Panc1 (cell line): ENCODE measurements around the gene KTI12. TPM values are rescaled to one million over a fixed set of nuclear protein-coding genes. Genes with fewer than 3 reads are reported as not detected.

Source experiments
- ATAC-seq: fragments of 200-7000 bp; cut with Tn5 transposase; 2 replicates; pipeline ENCODE4 v1.9.1; 2020; ENCODE audit warnings: mild to moderate bottlenecking, moderate library complexity
- BruUV-seq: library from RNA; stranded (reverse); fragments of 400-500 nt; replicated peaks from 2 replicates; lab custom pipeline; 2021; lab: Mats Ljungman, UMichigan
- CTCF ChIA-PET: fragments of 300-600 bp; sonication (Branson Sonifier 250); formaldehyde crosslinking; loops from one replicate; lab custom pipeline; 2022; ENCODE audit warnings: antibody characterized with exemption; lab: Charles Lee
- POLR2A ChIA-PET: fragments of 300-600 bp; sonication (Branson Sonifier 250); formaldehyde crosslinking; loops from one replicate; lab custom pipeline; 2022; ENCODE audit warnings: antibody characterized with exemption; lab: Charles Lee
- DNase-seq: peaks from one replicate; pipeline ENCODE4 v3.0.0-alpha.2; 2010; ENCODE audit warnings: low read depth, low spot score
- H3K27ac ChIP-seq: 2 replicates; pipeline ENCODE4 v1.5.1; 2011; ENCODE audit warnings: mild to moderate bottlenecking, low read length, inconsistent platforms
- H3K27me3 ChIP-seq: fragments of 200-500 bp; sonication (Bioruptor generic); 2 replicates; pipeline ENCODE4 v1.6.0; 2014; ENCODE audit warnings: low read length, inconsistent platforms; ENCODE audit not compliant: control insufficient read depth, insufficient read depth
- H3K36me3 ChIP-seq: fragments of 200-500 bp; sonication (Bioruptor generic); 2 replicates; pipeline ENCODE4 v1.5.1; 2014; ENCODE audit warnings: inconsistent platforms, mild to moderate bottlenecking, low read length, moderate library complexity; ENCODE audit not compliant: control insufficient read depth, insufficient read depth
- H3K4me1 ChIP-seq: 2 replicates; pipeline ENCODE4 v1.5.1; 2011; ENCODE audit warnings: inconsistent platforms, mild to moderate bottlenecking, low read length, moderate library complexity; ENCODE audit not compliant: control insufficient read depth, insufficient read depth
- H3K4me3 ChIP-seq, 2 experiments: 2 replicates each; pipeline ENCODE4 v1.5.1; 2011 to 2012; ENCODE audit warnings: low read depth in 2 of 2, low read length in 2 of 2, mild to moderate bottlenecking in 2 of 2, inconsistent platforms in 1 of 2, moderate library complexity in 1 of 2
- H3K9me3 ChIP-seq: fragments of 200-500 bp; sonication (Bioruptor generic); 2 replicates; pipeline ENCODE4 v1.5.1; 2014; ENCODE audit warnings: low read depth, mild to moderate bottlenecking, inconsistent platforms, low read length, moderate library complexity; ENCODE audit not compliant: control insufficient read depth, insufficient read depth
- POLR2AphosphoS5 ChIP-seq: IDR thresholded peaks from 2 replicates; pipeline ENCODE4 v1.6.1; 2012; ENCODE audit warnings: mild to moderate bottlenecking, low read depth, low read length, moderate library complexity
- SIN3A ChIP-seq: IDR thresholded peaks from 2 replicates; pipeline ENCODE4 v1.6.1; 2012; ENCODE audit warnings: low read depth, mild to moderate bottlenecking, low read length, moderate library complexity, borderline replicate concordance; ENCODE audit not compliant: insufficient read depth
- TCF7L2 ChIP-seq: IDR thresholded peaks from 2 replicates; pipeline ENCODE4 v1.6.1; 2011; ENCODE audit warnings: mild to moderate bottlenecking, low read depth, low read length, inconsistent platforms
- in situ Hi-C: cut with HindIII; loops from 2 replicates; pipeline ENCODE4 v1.10.0; 2016; ENCODE audit warnings: low sequenced_read_pairs, low pct_unique_long_range_greater_than_20kb
- intact Hi-C: fragments of 100-400 bp; cut with micrococcal nuclease; formaldehyde crosslinking; loops from one replicate; pipeline ENCODE4 v1.10.0; 2022; ENCODE audit not compliant: unreplicated experiment
- total RNA-seq: library from RNA; stranded (reverse); gene quantifications from one replicate; pipeline ENCODE4 v1.2.1, GENCODE V29; 2021; ENCODE audit not compliant: unreplicated experiment
- TF ChIP-seq, protein P1 (sequence below), 2 experiments: IDR thresholded peaks; 2 replicates each; pipeline ENCODE4 v1.6.1; 2011 to 2012; ENCODE audit warnings: low read depth in 2 of 2, control low read depth in 1 of 2, low read length in 1 of 2, mild to moderate bottlenecking in 1 of 2, moderate library complexity in 1 of 2; ENCODE audit not compliant: insufficient read depth in 1 of 2
- TF ChIP-seq, protein P2 (sequence below): fragments of 450-650 bp; IDR thresholded peaks from 2 replicates; pipeline ENCODE4 v1.5.1; 2017; ENCODE audit warnings: mild to moderate bottlenecking

Gene KTI12
- total RNA-seq, 1 experiment from 2014 or later, result 13.1 TPM

DNA sequence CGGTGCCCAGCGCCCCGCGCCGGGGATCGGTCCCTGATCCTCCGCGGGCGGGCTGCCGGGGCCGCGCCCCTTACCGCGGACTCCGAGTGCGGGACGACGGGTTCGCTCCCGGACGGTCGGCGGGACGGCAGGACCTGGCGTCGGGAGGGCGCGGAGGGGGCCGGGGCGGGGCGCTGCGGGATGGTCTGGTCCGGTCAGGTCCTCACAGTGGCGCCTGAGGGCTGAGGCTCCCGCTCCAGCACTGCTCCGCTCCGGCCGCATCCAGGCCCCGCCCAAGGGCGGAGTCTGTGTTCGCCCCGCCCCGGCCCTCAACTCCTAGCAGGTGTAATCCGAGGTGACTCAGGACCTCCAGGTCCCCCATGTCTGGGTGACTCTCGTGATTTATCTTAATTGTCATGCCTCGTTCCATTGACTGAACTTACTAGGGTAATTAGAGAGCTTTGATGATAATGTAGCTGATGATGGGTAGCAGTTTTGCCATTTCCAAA, 43.1 kb downstream of the KTI12 start, which contains the start of gene RAB3B:
Gene RAB3B, minus strand, starts transcription at position 223 of the 488 bp plus-strand sequence. CDS start 13,583 bp downstream, outside the sequence.
- intact Hi-C loops, result no loop called here
- H3K27ac ChIP-seq, result no peak within 1 kb of the TSS
- H3K36me3 ChIP-seq, result no peaks in the 10 kb centered on the region
- ChIA-PET POLR2A (interaction anchor here (0.5 to 0.6 kb wide), 2 partner anchors 220 to 363 kb away, joined by 4 to 8 read pairs; no protein-coding TSS in a partner anchor), CTCF (no interaction called here)
- in situ Hi-C loops, result no loop called here
- peak; percentile 97 for ATAC-seq
- no peaks in the 10 kb centered on the region for H3K9me3 ChIP-seq
- DNase-seq, result no peak
- H3K27me3 ChIP-seq, result peaks cover 8% of the 10 kb centered on the region
- peak within 1 kb of the TSS; percentile 47 to 49 for H3K4me3 ChIP-seq
- no peaks in the 10 kb centered on the region for H3K4me1 ChIP-seq
- TF ChIP-seq TCF7L2 (no peak), SIN3A (no peak), POLR2AphosphoS5 (no peak)
- TF ChIP-seq, protein P1, sequence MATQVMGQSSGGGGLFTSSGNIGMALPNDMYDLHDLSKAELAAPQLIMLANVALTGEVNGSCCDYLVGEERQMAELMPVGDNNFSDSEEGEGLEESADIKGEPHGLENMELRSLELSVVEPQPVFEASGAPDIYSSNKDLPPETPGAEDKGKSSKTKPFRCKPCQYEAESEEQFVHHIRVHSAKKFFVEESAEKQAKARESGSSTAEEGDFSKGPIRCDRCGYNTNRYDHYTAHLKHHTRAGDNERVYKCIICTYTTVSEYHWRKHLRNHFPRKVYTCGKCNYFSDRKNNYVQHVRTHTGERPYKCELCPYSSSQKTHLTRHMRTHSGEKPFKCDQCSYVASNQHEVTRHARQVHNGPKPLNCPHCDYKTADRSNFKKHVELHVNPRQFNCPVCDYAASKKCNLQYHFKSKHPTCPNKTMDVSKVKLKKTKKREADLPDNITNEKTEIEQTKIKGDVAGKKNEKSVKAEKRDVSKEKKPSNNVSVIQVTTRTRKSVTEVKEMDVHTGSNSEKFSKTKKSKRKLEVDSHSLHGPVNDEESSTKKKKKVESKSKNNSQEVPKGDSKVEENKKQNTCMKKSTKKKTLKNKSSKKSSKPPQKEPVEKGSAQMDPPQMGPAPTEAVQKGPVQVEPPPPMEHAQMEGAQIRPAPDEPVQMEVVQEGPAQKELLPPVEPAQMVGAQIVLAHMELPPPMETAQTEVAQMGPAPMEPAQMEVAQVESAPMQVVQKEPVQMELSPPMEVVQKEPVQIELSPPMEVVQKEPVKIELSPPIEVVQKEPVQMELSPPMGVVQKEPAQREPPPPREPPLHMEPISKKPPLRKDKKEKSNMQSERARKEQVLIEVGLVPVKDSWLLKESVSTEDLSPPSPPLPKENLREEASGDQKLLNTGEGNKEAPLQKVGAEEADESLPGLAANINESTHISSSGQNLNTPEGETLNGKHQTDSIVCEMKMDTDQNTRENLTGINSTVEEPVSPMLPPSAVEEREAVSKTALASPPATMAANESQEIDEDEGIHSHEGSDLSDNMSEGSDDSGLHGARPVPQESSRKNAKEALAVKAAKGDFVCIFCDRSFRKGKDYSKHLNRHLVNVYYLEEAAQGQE (IDR thresholded peaks at IDR 0.05; ENCODE audit: insufficient read depth in 1 of 2, low read depth in 2 of 2, low read length in 1 of 2), result no peak
- TF ChIP-seq, protein P2, sequence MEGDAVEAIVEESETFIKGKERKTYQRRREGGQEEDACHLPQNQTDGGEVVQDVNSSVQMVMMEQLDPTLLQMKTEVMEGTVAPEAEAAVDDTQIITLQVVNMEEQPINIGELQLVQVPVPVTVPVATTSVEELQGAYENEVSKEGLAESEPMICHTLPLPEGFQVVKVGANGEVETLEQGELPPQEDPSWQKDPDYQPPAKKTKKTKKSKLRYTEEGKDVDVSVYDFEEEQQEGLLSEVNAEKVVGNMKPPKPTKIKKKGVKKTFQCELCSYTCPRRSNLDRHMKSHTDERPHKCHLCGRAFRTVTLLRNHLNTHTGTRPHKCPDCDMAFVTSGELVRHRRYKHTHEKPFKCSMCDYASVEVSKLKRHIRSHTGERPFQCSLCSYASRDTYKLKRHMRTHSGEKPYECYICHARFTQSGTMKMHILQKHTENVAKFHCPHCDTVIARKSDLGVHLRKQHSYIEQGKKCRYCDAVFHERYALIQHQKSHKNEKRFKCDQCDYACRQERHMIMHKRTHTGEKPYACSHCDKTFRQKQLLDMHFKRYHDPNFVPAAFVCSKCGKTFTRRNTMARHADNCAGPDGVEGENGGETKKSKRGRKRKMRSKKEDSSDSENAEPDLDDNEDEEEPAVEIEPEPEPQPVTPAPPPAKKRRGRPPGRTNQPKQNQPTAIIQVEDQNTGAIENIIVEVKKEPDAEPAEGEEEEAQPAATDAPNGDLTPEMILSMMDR, result no peak
- no TSS peak for BruUV-seq

DNA sequence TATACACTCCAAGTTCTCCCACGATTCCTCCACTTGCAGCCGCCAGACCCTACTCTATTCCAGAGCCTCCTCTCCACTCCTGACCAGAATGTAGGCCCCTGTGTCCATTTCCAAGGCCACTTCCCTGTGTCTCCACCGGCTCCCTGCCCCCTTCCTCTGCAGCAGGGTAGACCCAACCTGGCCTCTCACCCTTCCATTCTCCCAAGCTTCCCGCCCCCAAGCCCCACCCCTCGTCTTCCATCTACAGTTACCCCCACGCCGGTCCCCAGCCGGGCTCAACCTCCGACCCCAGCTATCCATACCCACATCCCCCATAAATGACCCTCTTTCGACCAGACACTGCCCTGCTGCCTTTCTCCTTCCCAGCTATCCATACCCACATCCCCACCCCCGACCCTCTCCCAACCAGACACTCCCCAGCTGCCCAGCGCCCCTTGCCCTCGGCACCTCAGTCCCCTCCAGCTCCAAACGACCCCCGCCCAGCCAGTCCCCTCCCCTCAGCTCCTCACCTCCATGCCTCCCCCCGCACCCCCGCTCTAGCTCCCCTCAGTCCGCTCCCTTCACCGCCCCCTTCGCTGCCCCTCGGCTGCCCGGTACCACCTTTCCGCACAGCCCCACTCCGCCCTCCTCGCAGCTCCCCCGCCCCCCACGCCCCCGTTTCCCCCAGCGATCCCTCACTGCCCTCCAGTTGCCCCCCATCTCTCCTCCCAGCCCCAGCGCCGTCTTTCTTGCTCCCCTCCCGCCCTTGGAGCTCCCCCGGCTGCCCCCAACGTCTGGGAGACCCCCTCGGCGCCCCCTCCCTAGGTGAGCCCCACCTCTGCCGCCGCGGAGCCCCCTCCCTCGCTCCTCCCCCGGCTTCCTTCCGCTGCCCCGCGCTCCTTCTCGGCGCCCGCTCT, 43.8 kb downstream of the KTI12 start:
- ChIA-PET CTCF (no interaction called here), POLR2A (interaction anchor here (0.5 to 0.7 kb wide), 3 partner anchors 110 to 362 kb away, joined by 4 to 8 read pairs (median 5); no protein-coding TSS in a partner anchor)
- H3K36me3 ChIP-seq, result no peaks in the 10 kb centered on the region
- intact Hi-C loops (no loop called here), in situ Hi-C loops (no loop called here)
- no peak overlapping the region for H3K27ac ChIP-seq
- H3K9me3 ChIP-seq, result no peaks in the 10 kb centered on the region
- peak overlapping the region; percentile 47 to 49 for H3K4me3 ChIP-seq
- BruUV-seq, result no TSS peak
- no peak for ATAC-seq
- no peak for DNase-seq
- TF ChIP-seq SIN3A (no peak), POLR2AphosphoS5 (no peak), TCF7L2 (no peak)
- TF ChIP-seq, protein P1 (IDR thresholded peaks at IDR 0.05; ENCODE audit: insufficient read depth in 1 of 2, low read depth in 2 of 2, low read length in 1 of 2), result no peak
- TF ChIP-seq, protein P2, result no peak
- peaks cover 8% of the 10 kb centered on the region for H3K27me3 ChIP-seq
- no peaks in the 10 kb centered on the region for H3K4me1 ChIP-seq
